ENCODE results near the gene CFAP61.

DNA sequence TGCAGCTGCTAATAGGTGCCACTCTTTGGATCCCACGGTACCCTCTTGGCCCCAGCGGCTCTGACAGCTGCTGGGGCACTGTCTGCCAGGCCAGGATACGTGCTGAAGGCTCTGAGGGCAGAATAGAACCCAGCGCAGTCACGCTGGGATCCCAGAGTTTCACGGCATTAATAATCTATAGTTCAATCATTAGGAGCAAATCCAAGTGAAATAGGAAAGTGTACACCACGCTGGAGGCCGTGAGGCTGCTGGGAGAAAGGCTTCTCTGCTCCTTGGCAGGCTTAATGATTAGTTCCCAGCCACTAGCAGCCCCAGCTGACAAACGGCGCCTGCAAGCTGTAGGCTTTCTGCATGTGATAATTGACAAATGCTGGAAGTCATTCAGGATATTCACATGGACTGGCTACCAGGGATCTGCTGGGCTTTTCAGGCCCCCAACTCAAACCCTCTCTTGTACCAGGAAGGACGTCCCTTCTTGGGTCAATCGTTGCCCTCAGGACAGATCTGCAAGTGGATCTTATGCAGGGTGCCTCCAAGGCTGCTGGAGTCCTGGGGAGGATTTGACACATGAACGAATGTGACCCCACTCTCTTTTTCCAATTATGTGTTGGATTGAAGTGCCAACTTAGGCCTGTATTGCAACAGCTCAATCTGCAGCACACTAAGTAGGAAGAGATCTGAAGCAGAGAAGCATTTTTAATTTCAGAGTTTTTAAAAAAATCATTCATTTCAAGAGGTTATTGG lies 265.5 kb downstream of the CFAP61 start:
- TF ChIP-seq YY1 (IDR thresholded peaks at IDR 0.05; ENCODE audit: low read depth), result no peak
- no peak for TF ChIP-seq CTCF (IDR thresholded peaks at IDR 0.05)
- TF ChIP-seq USF2 (IDR thresholded peaks at IDR 0.05; ENCODE audit: borderline replicate concordance, low read depth, low read length), result no peak
- TF ChIP-seq TAF1 (IDR thresholded peaks at IDR 0.05; ENCODE audit: borderline replicate concordance, low read depth, low read length), result no peak
